ENCODE results near the gene TSPAN18. TPM values are rescaled to one million over a fixed set of nuclear protein-coding genes. Genes with fewer than 3 reads are reported as not detected.

Gene TSPAN18
- total RNA-seq, 4 donors from 2014 or later: 2.6 to 28.9 (median 4.9) TPM

DNA sequence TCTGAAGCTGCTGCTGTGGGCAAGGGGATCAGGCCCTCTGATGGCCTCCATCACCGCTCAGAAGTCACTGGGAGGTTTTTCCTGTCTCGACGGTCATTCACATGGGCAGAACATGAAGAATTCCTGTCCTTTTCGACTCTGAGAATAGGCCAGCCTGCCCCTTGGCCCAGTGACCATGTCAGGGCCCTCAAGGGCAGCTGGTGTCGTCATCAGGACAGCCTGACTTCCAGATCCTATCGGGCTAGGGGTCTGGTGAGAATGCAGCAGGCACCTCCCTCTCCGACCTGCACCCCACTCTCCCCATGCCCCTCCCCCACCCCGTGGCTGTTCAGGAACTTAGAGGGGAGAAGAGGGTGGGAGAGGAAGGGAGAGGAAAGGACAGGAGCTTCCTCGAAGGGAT, 220.4 kb downstream of the TSPAN18 start:
- no peak overlapping the region for H3K4me3 ChIP-seq
- peak overlapping the region in 1 of 4 donors; percentile 43 for H3K27ac ChIP-seq
- H3K27me3 ChIP-seq: no peaks in the 10 kb centered on the region
- TF ChIP-seq POLR2A (IDR thresholded peaks at IDR 0.05) (no peak), EP300 (IDR thresholded peaks at IDR 0.05; ENCODE audit: low read depth) (no peak), POLR2AphosphoS5 (IDR thresholded peaks at IDR 0.05) (no peak)
- TF ChIP-seq, protein P1, sequence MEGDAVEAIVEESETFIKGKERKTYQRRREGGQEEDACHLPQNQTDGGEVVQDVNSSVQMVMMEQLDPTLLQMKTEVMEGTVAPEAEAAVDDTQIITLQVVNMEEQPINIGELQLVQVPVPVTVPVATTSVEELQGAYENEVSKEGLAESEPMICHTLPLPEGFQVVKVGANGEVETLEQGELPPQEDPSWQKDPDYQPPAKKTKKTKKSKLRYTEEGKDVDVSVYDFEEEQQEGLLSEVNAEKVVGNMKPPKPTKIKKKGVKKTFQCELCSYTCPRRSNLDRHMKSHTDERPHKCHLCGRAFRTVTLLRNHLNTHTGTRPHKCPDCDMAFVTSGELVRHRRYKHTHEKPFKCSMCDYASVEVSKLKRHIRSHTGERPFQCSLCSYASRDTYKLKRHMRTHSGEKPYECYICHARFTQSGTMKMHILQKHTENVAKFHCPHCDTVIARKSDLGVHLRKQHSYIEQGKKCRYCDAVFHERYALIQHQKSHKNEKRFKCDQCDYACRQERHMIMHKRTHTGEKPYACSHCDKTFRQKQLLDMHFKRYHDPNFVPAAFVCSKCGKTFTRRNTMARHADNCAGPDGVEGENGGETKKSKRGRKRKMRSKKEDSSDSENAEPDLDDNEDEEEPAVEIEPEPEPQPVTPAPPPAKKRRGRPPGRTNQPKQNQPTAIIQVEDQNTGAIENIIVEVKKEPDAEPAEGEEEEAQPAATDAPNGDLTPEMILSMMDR (IDR thresholded peaks at IDR 0.05): no peak
- H3K36me3 ChIP-seq: no peaks in the 10 kb centered on the region
- in situ Hi-C loops (cut with MboI; ENCODE audit: low pct_ligation_motif_present in 1 of 4, low pct_unique_long_range_greater_than_20kb in 1 of 4, low sequenced_read_pairs in 3 of 4): loop anchor here in 2 of 4 donors (25.0 kb wide), 1 partner anchor 390 kb away; no protein-coding TSS in a partner anchor
- DNase-seq: no peak
- peaks cover 10 to 44% (median 29%) of the 10 kb centered on the region in 4 donors for H3K4me1 ChIP-seq
- no peaks in the 10 kb centered on the region for H3K9me3 ChIP-seq
- WGBS, 2 donors (ENCODE audit: low coverage in 1 of 2): 51% methylated on average over 9 of the region's 9 CpGs; no CpG with 5 or more reads in 1 of the 2 donors
- intact Hi-C loops (cut with DNase I; ENCODE audit: low total_unique reads): no loop called here

DNA sequence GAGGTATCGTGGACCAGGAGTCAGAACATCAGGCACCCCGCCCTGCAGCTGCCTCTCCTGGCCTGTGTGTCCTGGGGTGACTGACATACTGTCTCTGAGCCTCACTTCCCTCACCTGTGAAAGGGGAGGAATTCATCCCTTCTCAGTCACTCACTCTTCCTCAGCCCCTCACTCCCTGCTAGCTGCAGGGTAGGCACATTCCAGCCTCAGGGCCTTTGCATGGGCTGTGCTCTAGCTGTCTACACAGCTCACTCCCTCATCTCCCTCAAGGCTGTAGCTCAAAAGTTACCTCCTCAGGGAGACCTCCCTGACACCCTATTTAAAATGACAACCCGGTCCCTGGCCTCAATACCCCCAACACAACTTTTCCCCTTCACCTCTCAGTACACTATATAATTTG, 221.4 kb downstream of the TSPAN18 start:
- Histone ChIP-seq H3K4me3 (no peak overlapping the region), H3K9me3 (no peaks in the 10 kb centered on the region), H3K4me1 (peaks cover 6 to 46% (median 23%) of the 10 kb centered on the region in 4 donors), H3K36me3 (no peaks in the 10 kb centered on the region), H3K27me3 (no peaks in the 10 kb centered on the region), H3K27ac (peak overlapping the region in 1 of 4 donors; percentile 96)
- in situ Hi-C loops (cut with MboI; ENCODE audit: low pct_ligation_motif_present in 1 of 4, low pct_unique_long_range_greater_than_20kb in 1 of 4, low sequenced_read_pairs in 3 of 4): loop anchor here in 2 of 4 donors (25.0 kb wide), 1 partner anchor 389 kb away; no protein-coding TSS in a partner anchor
- TF ChIP-seq, protein P1 (IDR thresholded peaks at IDR 0.05): no peak
- TF ChIP-seq POLR2AphosphoS5 (IDR thresholded peaks at IDR 0.05) (no peak), POLR2A (IDR thresholded peaks at IDR 0.05) (no peak), EP300 (IDR thresholded peaks at IDR 0.05; ENCODE audit: low read depth) (no peak)
- no peak for DNase-seq
- intact Hi-C loops (cut with DNase I; ENCODE audit: low total_unique reads): no loop called here
- 78% methylated on average over 3 of the region's 3 CpGs; no CpG with 5 or more reads in 1 of the 2 donors for WGBS, 2 donors (ENCODE audit: low coverage in 1 of 2)

DNA sequence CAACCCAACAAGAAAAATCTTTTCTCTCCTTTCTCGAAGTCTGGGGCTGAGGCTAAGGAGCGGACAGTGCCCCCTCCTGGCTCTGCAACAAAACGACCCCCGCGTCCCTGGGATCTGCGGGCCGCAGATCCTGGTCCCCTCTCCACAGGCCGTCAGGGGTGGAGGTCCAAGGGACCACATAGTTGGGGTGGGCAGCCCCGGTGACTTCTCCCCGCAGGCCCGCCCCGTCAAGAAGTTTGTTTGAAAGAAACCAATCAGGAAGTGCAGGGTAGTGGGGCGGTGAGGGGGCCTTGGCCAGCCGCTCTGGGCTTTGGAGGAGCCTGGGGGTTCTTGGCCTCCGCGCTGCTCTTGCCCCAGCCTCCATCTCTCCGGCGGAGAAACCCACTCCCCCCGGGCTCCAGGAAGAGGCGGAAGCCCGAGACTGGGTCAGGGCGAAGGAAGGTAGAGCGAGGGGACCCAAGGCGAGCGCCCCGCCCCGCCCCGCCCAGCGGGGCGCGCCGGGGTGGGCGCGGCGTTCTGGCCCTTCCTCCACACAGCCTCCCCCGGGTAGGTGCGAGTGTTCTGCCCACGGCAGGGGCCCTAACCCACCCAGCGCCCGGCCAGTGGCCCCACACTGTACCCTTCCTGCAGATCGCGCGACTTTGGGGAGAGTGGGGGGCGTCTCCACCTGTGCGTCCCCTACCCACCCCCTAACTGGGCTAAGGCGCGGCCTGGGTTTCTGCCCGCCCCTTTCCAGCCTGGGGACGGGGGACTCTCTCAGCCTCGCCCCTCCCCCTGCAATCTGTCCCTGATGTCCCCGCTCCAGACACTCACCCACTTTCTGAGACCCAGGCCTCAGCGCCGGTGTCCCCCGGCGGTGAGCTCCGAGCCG, 222.6 kb downstream of the TSPAN18 start:
- 2 to 20% methylated on average over 1 to 54 of the region's 57 CpGs for WGBS, 2 donors (ENCODE audit: low coverage in 1 of 2)
- H3K4me3 ChIP-seq: peak overlapping the region; percentile 66 to 93 (median 76)

More for the DNA sequence above, 222.6 kb downstream of the TSPAN18 start:
- intact Hi-C loops (cut with DNase I; ENCODE audit: low total_unique reads): no loop called here
- Histone ChIP-seq H3K4me1 (peaks cover 0 to 43% (median 19%) of the 10 kb centered on the region in 4 donors), H3K36me3 (no peaks in the 10 kb centered on the region), H3K9me3 (no peaks in the 10 kb centered on the region), H3K27ac (peak overlapping the region; percentile 86 to 96 (median 94)), H3K27me3 (no peaks in the 10 kb centered on the region)
- in situ Hi-C loops (cut with MboI; ENCODE audit: low pct_ligation_motif_present in 1 of 4, low pct_unique_long_range_greater_than_20kb in 1 of 4, low sequenced_read_pairs in 3 of 4): loop anchor here in 2 of 4 donors (25.0 kb wide), 1 partner anchor 388 kb away; no protein-coding TSS in a partner anchor
- DNase-seq: peak; percentile 68
- no peak for TF ChIP-seq EP300 (IDR thresholded peaks at IDR 0.05; ENCODE audit: low read depth)
- TF ChIP-seq, protein P1 (IDR thresholded peaks at IDR 0.05): peak; percentile 42 to 69 (median 57)
- TF ChIP-seq POLR2AphosphoS5 (IDR thresholded peaks at IDR 0.05): peak in 2 of 3 donors; percentile 19 to 29
- TF ChIP-seq POLR2A (IDR thresholded peaks at IDR 0.05): peak; percentile 51

Measured in transverse colon (tissue), 4 donors.